RWPE2 (cell line): Measurements from ENCODE around the gene CUBN.

Experiments
- ATAC-seq: fragments of 200-7000 bp; cut with Tn5 transposase; 3 replicates; pipeline ENCODE4 v1.9.1; 2021; ENCODE audit warnings: low read depth
- DNase-seq: peaks from one replicate; pipeline ENCODE4 v3.0.0-alpha.2; 2020; ENCODE audit warnings: low spot score
- H3K27ac ChIP-seq: fragments of 450-650 bp; 2 replicates; pipeline ENCODE4 v1.5.1; 2017; ENCODE audit warnings: mild to moderate bottlenecking; ENCODE audit not compliant: poor library complexity, severe bottlenecking
- H3K27me3 ChIP-seq: fragments of 250-450 bp; sonication (Bioruptor Pico); 2 replicates; pipeline ENCODE4 v1.5.1; 2021; ENCODE audit warnings: mild to moderate bottlenecking, moderate library complexity; ENCODE audit not compliant: insufficient read depth, poor library complexity, severe bottlenecking
- H3K36me3 ChIP-seq: fragments of 250-450 bp; sonication (Bioruptor Pico); 2 replicates; pipeline ENCODE4 v1.5.1; 2020; ENCODE audit warnings: low read depth, mild to moderate bottlenecking, moderate library complexity
- H3K4me1 ChIP-seq: fragments of 250-450 bp; sonication (Bioruptor Pico); 2 replicates; pipeline ENCODE4 v1.5.1; 2021; ENCODE audit warnings: mild to moderate bottlenecking, moderate library complexity; ENCODE audit not compliant: insufficient read depth, poor library complexity, severe bottlenecking
- H3K4me3 ChIP-seq: fragments of 250-450 bp; sonication (Bioruptor Pico); 2 replicates; pipeline ENCODE4 v1.5.1; 2021; ENCODE audit warnings: mild to moderate bottlenecking, moderate library complexity; ENCODE audit not compliant: severe bottlenecking
- H3K9me3 ChIP-seq: fragments of 250-450 bp; sonication (Bioruptor Pico); 2 replicates; pipeline ENCODE4 v1.5.1; 2021; ENCODE audit warnings: mild to moderate bottlenecking, moderate library complexity; ENCODE audit not compliant: severe bottlenecking
- CTCF ChIP-seq: fragments of 450-650 bp; IDR thresholded peaks from one replicate; pipeline ENCODE4 v1.5.1; 2017; ENCODE audit warnings: mild to moderate bottlenecking, moderate library complexity; ENCODE audit not compliant: poor library complexity, severe bottlenecking

Gene CUBN

GRCh38 chr10:17033529-17034260 is 95.9 kb downstream of the CUBN start:
- ATAC-seq = no peak
- no peak for DNase-seq

GRCh38 chr10:17031637-17032635 is 97.7 kb downstream of the CUBN start:
- Histone ChIP-seq H3K27ac (no peak overlapping the region), H3K4me1 (peaks cover 19% of the 10 kb centered on the region), H3K36me3 (no peaks in the 10 kb centered on the region), H3K27me3 (no peaks in the 10 kb centered on the region), H3K9me3 (no peaks in the 10 kb centered on the region), H3K4me3 (no peak overlapping the region)
- DNase-seq (no peak), ATAC-seq (no peak)
- TF ChIP-seq CTCF = no peak

More at GRCh38 chr10:17033529-17034260, 95.9 kb downstream of the CUBN start:
- no peak for TF ChIP-seq CTCF
- no peaks in the 10 kb centered on the region for H3K9me3 ChIP-seq
- peaks cover 14% of the 10 kb centered on the region for H3K4me1 ChIP-seq
- H3K36me3 ChIP-seq = no peaks in the 10 kb centered on the region
- H3K27me3 ChIP-seq = no peaks in the 10 kb centered on the region
- no peak overlapping the region for H3K4me3 ChIP-seq
- H3K27ac ChIP-seq = no peak overlapping the region

GRCh38 chr10:17029581-17030271 is 99.9 kb downstream of the CUBN start:
- no peaks in the 10 kb centered on the region for H3K36me3 ChIP-seq
- no peak for TF ChIP-seq CTCF
- H3K27ac ChIP-seq = peak overlapping the region; percentile 84
- peaks cover 41% of the 10 kb centered on the region for H3K4me1 ChIP-seq
- H3K27me3 ChIP-seq = no peaks in the 10 kb centered on the region
- H3K4me3 ChIP-seq = no peak overlapping the region
- DNase-seq (no peak), ATAC-seq (peak; percentile 56; the same call in 2 of the 3 replicates)
- H3K9me3 ChIP-seq = no peaks in the 10 kb centered on the region

GRCh38 chr10:17029239-17029580 is 100.4 kb downstream of the CUBN start:
- no peak for TF ChIP-seq CTCF
- Histone ChIP-seq H3K4me3 (no peak overlapping the region), H3K9me3 (no peaks in the 10 kb centered on the region), H3K27me3 (no peaks in the 10 kb centered on the region), H3K27ac (peak overlapping the region; percentile 84), H3K4me1 (peaks cover 47% of the 10 kb centered on the region), H3K36me3 (no peaks in the 10 kb centered on the region)
- no peak for ATAC-seq
- DNase-seq = no peak
